GM19239 (cell line): Measurements from ENCODE around the gene PLD1.
"Not testable (repeated sequence)": the region's sequence is repeated elsewhere in the genome, so short reads cannot be mapped to it uniquely, and the experiment has no call there.

Experiments
- DNase-seq: peaks from one replicate; pipeline ENCODE4 v3.0.0; 2011; ENCODE audit warnings: low spot score; ENCODE audit not compliant: insufficient read length
- FAIRE-seq: peaks from 2 replicates; lab custom pipeline; 2011; peaks lifted over from hg19 to GRCh38; lab: Jason Lieb, UNC

Gene PLD1

DNA sequence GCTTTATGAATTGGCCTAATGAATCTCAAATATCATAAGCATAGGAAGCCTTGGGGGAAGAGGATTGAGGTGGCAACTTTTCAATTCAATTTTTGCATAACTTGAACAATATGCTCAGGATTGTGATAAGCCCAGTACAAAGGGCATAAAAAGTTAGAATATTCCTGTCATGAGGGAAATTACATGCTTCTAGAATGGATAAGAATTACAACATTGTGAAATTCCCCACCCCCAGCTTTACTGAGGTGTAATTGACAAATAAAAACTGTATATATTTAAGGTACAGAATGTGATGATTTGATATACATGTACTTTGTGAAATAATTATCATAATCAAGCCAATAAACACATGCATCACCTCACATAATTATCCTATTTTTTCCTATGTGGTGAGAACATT, 217.5 kb downstream of the PLD1 start:
- no peak for FAIRE-seq
- no peak for DNase-seq

GRCh38 chr3:171591070-171591469, 219.2 kb downstream of the PLD1 start:
- DNase-seq (no peak), FAIRE-seq (no peak)

DNA sequence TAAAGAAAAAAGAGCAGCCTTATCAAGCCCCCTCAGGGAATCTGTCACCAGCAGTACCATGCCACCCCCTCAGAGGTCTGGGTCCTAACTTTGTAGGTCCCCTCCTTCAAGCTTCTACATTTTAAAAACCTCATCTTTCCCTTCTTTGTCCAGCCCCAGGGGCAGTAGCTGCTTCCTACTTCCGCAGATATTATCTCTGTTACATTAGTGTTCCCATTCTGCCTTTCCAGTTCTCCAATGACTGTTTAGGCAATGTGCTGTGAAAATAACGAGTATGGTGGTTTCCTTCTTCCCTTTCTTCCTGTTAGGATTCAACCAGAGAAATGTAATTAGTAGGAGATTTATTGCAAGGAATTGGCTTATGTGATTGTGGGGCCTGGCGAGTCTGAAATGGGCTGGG, 224.0 kb downstream of the PLD1 start:
- no peak for DNase-seq
- FAIRE-seq = no peak

- FAIRE-seq (no peak), DNase-seq (no peak)
Measured at GRCh38 chr3:171585039-171585438, 225.2 kb downstream of the PLD1 start.

GRCh38 chr3:171584100-171584499, 226.2 kb downstream of the PLD1 start:
- DNase-seq (no peak), FAIRE-seq (no peak)

GRCh38 chr3:171574556-171575240, 235.6 kb downstream of the PLD1 start:
- DNase-seq (no peak), FAIRE-seq (no peak)

- no peak for FAIRE-seq
- DNase-seq = no peak
Measured at GRCh38 chr3:171569571-171570132, 240.6 kb downstream of the PLD1 start.

DNA sequence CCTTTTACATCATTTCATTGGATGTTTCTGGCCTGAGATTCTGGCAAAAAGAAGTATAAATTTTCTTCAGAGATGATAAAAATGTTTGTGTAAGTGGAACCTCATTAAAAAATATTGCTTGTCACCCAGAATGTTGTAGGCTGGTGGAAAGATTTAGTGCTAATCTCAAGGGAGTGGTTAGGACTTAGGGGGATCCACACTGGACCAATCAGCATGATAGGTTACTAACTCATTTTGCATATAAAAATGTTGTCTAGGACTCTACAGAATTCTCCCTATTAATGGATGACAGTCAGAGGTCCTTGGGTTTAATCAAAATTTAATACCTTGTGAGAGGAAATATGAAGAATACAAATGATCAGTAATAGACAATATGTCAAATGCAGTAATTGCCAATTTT, 241.5 kb downstream of the PLD1 start:
- no peak for FAIRE-seq
- DNase-seq = no peak

DNA sequence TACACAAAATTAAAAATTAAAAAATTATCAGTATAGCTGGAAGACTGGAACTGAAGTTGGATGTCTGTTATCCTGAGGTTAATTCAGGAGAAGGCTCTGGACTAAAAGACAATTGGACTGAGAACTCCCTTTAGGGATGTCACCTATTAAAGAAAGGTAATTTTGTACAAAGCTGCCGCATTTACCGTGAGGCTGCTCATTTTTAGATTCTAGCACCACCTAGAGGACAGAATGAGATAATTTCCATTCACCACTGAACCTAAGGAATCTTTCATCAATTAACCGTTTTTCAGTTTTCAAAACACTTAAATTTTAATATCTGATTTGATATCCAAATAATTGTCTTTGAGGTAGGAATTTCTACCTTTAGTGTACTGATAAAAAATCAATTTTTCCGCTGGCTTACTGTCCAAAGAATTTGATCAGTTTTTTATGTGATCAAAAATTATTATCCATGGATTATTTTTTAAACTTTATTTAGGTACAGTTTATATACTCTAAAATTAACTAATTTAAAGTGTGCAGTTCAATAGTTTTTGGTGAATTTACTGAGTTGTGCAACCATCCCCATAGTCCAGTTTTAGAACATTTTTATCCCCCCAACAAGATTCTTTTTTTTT, 243.4 kb downstream of the PLD1 start:
- peak; percentile 20 for DNase-seq
- FAIRE-seq = peak; percentile 67

DNA sequence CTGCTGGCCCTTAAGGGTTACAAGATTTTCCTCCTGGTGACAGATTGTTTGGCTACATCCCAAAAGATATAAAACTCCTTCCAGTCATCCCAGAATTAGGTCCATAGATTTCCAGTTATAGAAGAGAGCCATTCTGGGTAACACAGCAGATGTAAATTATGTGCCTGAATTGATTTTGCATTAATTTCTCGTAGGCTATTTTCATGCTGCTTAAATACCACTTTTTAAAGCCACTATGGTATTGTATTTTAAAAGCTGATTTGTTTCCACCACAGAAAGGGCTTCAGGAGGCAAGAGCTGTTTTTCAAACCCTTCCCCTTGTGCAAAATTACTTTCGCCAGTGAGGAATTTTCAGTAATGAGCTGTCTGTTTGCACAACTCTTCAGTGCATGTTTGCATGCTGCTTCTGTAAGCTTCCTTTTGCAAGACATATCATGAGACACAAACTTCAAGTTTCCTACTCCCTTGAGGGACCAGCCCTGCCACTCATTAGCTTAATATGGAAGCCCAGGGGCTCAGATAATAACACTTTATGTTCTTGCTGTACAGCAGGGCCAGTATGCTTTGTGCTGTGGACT, 244.7 kb downstream of the PLD1 start:
- FAIRE-seq = no peak
- DNase-seq = no peak

DNA sequence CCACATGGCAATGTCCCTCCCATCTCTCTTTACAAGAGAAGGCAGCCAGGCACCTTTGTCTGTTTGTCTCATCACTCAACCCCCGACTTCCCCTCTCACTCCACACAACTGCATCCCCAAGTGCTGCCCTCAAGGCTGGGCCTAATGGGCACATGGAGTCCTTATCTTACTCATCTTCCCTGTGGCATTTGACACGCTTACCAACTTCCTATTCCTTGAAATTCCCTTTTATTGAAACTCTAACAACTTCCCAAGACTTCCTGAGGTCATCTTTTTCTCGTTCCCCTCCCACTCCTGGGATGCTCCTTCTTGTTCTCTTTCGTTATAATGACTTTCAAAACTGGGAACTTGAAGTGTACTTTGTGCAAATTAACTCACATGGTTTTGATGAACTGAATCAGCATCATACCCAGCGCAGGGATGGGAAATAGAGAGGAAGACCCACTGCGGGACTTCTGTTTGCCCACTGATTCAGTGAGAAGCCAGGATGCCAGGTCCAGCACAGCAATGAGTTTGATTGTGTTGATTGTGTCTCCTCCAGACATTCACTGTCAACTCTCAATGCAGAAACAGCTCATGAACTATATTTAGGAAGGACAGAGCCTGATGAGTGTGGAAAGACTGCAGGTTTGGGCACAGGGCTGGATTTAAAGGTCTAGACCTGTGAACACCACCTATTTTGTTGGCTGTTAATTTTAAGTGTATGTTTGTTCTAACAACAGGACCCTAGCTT, 245.4 kb downstream of the PLD1 start:
- no peak for DNase-seq
- FAIRE-seq = no peak

- DNase-seq (no peak), FAIRE-seq (no peak)
Measured at GRCh38 chr3:171563298-171563697, 247.0 kb downstream of the PLD1 start.

- not testable (repeated sequence) for FAIRE-seq, DNase-seq
Measured at GRCh38 chr3:171562459-171562858, 247.8 kb downstream of the PLD1 start.

DNA sequence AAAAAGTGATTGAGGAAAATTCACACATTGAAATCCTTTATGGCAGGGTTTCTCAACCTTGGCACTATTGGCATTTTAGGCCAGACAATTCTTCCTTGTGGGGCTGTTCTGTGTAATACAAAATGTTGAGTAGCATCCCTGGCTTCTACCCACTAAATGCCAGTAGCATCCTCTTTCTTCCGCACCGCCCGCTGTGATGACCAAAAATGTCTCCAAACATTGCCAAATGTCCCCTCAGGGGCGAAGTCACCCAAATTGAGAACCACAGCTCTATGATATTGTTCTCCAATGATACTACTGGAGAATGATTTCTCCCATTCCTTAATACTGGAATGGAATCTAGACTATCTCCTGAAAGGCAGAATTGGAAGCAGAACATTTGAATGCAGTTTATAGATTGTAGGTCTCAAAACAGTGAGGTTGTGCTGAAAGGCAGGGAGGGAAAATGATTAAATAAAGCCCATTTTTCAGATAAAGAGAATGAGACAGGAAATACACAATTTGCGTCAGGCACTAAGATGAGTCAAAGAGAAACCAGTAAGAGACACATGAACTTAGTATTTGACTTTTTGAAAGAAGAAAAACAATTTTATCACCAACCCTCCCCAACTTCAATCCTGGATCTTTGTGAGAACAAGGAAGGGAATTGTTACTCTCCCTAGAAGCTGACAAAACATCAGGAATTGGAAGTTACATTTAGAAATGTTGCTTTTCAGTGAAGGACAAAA, 248.5 kb downstream of the PLD1 start:
- FAIRE-seq (peak; percentile 4), DNase-seq (no peak)

GRCh38 chr3:171559586-171559985, 250.7 kb downstream of the PLD1 start:
- DNase-seq (no peak), FAIRE-seq (no peak)

GRCh38 chr3:171558188-171558696, 252.0 kb downstream of the PLD1 start:
- DNase-seq (no peak), FAIRE-seq (no peak)

DNA sequence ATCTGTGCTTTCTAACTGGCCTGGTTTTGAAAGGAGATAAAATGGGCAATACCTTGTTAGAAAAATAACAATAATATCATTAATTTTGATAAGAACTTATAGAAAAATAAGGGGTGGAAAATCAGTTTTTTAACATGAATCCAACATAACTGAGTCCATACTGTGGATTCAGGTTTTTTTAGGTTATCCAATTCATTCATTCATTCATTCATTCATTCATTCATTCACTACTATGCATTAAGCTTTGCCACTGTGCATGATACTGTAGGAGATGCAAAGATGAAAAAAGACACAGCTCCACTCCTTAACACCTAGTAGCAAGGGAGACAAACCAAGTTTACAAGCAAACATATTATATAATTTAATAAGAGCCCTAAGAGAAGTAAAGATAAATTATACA, 253.1 kb downstream of the PLD1 start:
- DNase-seq = no peak
- FAIRE-seq = no peak

GRCh38 chr3:171556574-171557145, 253.6 kb downstream of the PLD1 start:
- FAIRE-seq (no peak), DNase-seq (no peak)

- DNase-seq (no peak), FAIRE-seq (no peak)
Measured at GRCh38 chr3:171556148-171556547, 254.1 kb downstream of the PLD1 start.

DNA sequence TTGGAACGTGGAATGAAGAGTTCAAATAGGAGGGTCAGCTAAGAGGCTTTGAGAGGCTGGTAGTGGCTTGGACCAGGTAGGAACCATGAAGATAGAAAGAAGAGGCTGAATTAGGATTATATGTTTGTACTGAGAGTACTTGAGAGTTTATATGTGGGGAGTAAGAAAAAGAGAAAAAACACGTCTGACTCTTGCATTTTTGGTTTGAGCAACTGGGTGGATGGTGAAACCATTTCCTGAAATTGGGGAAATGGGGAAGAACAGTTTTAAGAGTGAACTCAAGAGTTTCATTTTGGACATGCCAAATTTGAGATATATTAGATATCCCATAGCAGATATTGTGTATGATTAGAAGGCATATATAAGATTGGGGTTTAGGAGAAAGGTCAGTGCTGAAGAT, 257.2 kb downstream of the PLD1 start:
- FAIRE-seq = no peak
- no peak for DNase-seq
